Liver (tissue), 3 donors: ENCODE data around the gene SFXN3.

ENCODE experiments used
- CTCF ChIP-seq: fragments of 150-350 bp; IDR thresholded peaks from 2 replicates; pipeline ENCODE4 v1.5.1; 2017; ENCODE audit warnings: improper control_type of control experiment, low read depth, low read length; ENCODE audit not compliant: missing input control
- RAD21 ChIP-seq, 2 donors: IDR thresholded peaks; 2 replicates each; pipeline ENCODE4 v1.6.1; 2016; ENCODE audit warnings: antibody characterized with exemption in 2 of 2, mild to moderate bottlenecking in 2 of 2
- REST ChIP-seq: IDR thresholded peaks from 2 replicates; pipeline ENCODE4 v1.6.1; 2016; ENCODE audit warnings: antibody characterized with exemption, mild to moderate bottlenecking
- YY1 ChIP-seq: IDR thresholded peaks from 2 replicates; pipeline ENCODE4 v1.6.1; 2016; ENCODE audit warnings: antibody characterized with exemption, mild to moderate bottlenecking
- donor health status: healthy.
- donor health status: healthy.

- TF ChIP-seq YY1 (no peak), CTCF (no peak), RAD21 (IDR thresholded peaks at IDR 0.05) (no peak), REST (no peak)
Measured at GRCh38 chr10:101033276-101033675, 2.2 kb downstream of the SFXN3 start.
